Activated T-helper 1 cell treated with anti-CD3 and anti-CD28 coated beads, Interleukin-12 subunit alpha, Interleukin-12 subunit beta, Interleukin-2, Interleukin-4 antibody, amounts not matched to agents 30 ng/mL and 10 ng/mL and 1 ng/mL, durations not matched to agents 14 hours and 24 hours and 36 hours (primary cell): ENCODE measurements around the gene TUBA4B. TPM values are rescaled to one million over a fixed set of nuclear protein-coding genes. Genes with fewer than 3 reads are reported as not detected.

Source experiments
- DNase-seq: peaks from one replicate; pipeline ENCODE4 v3.0.0; 2021; ENCODE audit warnings: low spot score
- H3K27ac Mint-ChIP-seq: one replicate; pipeline ENCODE4 v1.8.0; 2021; ENCODE audit warnings: mild to moderate bottlenecking, mixed read lengths
- H3K27me3 Mint-ChIP-seq: one replicate; pipeline ENCODE4 v1.8.0; 2022; ENCODE audit warnings: mild to moderate bottlenecking, moderate library complexity, mixed read lengths; ENCODE audit not compliant: insufficient read depth
- H3K36me3 Mint-ChIP-seq: one replicate; pipeline ENCODE4 v1.8.0; 2021; ENCODE audit warnings: low read depth, mixed read lengths
- H3K4me1 Mint-ChIP-seq: one replicate; pipeline ENCODE4 v1.8.0; 2021; ENCODE audit warnings: low read depth, mixed read lengths
- H3K4me3 Mint-ChIP-seq: one replicate; pipeline ENCODE4 v1.8.0; 2021; ENCODE audit warnings: mild to moderate bottlenecking, moderate library complexity, mixed read lengths
- H3K9me3 Mint-ChIP-seq: one replicate; pipeline ENCODE4 v1.8.0; 2021; ENCODE audit warnings: mixed read lengths
- intact Hi-C: fragments of 100-400 bp; cut with micrococcal nuclease; formaldehyde crosslinking; loops from one replicate; pipeline ENCODE4 v1.15.1; 2024
- total RNA-seq: library from RNA; stranded (reverse); gene quantifications from 2 replicates; pipeline ENCODE4 v1.2.3, GENCODE V29; 2022

TUBA4B gene
- total RNA-seq, 1 donor from 2014 or later, result not detected

DNA sequence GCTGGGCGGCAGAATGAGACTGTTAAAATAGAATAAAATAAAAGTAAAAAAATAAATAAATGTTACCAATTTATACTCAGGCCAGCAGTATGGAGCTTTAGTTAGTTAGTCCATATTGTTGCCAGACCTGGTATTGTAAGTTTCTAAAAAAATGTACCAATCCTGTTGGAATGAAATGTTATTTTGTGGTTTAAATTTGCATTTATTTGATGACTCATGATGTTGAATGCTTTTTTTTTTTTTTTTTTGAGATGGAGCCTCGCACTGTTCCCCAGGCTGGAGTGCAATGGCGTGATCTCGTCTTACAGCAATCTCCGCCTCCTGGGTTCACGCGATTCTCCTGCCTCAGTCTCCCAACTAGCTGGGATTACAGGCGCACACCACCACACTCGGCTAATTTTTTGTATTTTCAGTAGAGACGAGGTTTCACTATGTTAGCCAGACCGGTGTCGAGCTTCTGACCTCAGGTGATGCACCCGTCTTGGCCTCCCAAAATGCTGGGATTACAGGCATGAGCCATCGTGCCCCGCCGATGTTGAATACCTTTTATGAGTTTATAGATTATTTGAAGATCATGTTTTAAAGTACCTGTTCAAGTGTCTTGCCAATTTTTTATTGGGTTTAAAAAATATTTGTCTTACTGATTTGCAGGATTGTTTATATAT lies 61.9 kb downstream of the TUBA4B start:
- no peaks in the 10 kb centered on the region for H3K36me3 Mint-ChIP-seq
- no peak overlapping the region for H3K4me3 Mint-ChIP-seq
- peaks cover 12% of the 10 kb centered on the region for H3K27me3 Mint-ChIP-seq
- H3K9me3 Mint-ChIP-seq, result no peaks in the 10 kb centered on the region
- H3K4me1 Mint-ChIP-seq, result no peaks in the 10 kb centered on the region
- no peak for DNase-seq
- intact Hi-C loops, result no loop called here
- no peak overlapping the region for H3K27ac Mint-ChIP-seq

Other genes starting within 250 kb of the TUBA4B start
- gene CFAP65, start 211.7 kb upstream of the TUBA4B start, total RNA-seq, result not detected in 2 replicates
- not detected in 2 replicates for gene IHH, start 192.3 kb upstream of the TUBA4B start, total RNA-seq
- gene NHEJ1, start 92.4 kb upstream of the TUBA4B start, total RNA-seq, result 18.1 and 20.7 TPM in 2 replicates
- gene SLC23A3, start 83.2 kb upstream of the TUBA4B start, total RNA-seq, result 1.8 and 1.9 TPM in 2 replicates
- 69.8 and 72.2 TPM in 2 replicates for gene CNPPD1, start 76.3 kb upstream of the TUBA4B start, total RNA-seq
- gene RETREG2, start 75.0 kb upstream of the TUBA4B start, total RNA-seq, result 58.4 and 61.5 TPM in 2 replicates
- 35.0 and 41.3 TPM in 2 replicates for gene ZFAND2B, start 46.5 kb upstream of the TUBA4B start, total RNA-seq
- gene ABCB6, start 34.3 kb upstream of the TUBA4B start, total RNA-seq, result 31.9 and 32.9 TPM in 2 replicates
- gene ATG9A, start 23.6 kb upstream of the TUBA4B start, total RNA-seq, result 55.3 and 57.0 TPM in 2 replicates
- 112 and 117 TPM in 2 replicates for gene ANKZF1, start 23.4 kb upstream of the TUBA4B start, total RNA-seq
- gene GLB1L, start 7.8 kb upstream of the TUBA4B start, total RNA-seq, result 4.6 and 4.9 TPM in 2 replicates
- gene STK16, start 7.8 kb upstream of the TUBA4B start, total RNA-seq, result 30.1 and 30.6 TPM in 2 replicates
- gene TUBA4A, start 675 bp downstream of the TUBA4B start, total RNA-seq, result 211 and 217 TPM in 2 replicates
- gene DNAJB2, start 26.1 kb downstream of the TUBA4B start, total RNA-seq, result 40.8 and 45.3 TPM in 2 replicates
- 0.23 TPM in 1 of 2 replicates, not detected in the other for gene PTPRN, start 56.2 kb downstream of the TUBA4B start, total RNA-seq
- gene RESP18, start 79.5 kb downstream of the TUBA4B start, total RNA-seq, result not detected in 2 replicates
- gene DNPEP, start 134.7 kb downstream of the TUBA4B start, total RNA-seq, result 124 and 128 TPM in 2 replicates
- gene DES, start 165.1 kb downstream of the TUBA4B start, total RNA-seq, result not detected in 2 replicates
- 0.13 TPM in 1 of 2 replicates, not detected in the other for gene SPEG, start 181.6 kb downstream of the TUBA4B start, total RNA-seq
- 41.3 and 50.3 TPM in 2 replicates for gene GMPPA, start 245.6 kb downstream of the TUBA4B start, total RNA-seq